GM06990 (cell line): ENCODE data around the gene PDE1A.
"Not testable (repeated sequence)": the region's sequence is repeated elsewhere in the genome, so short reads cannot be mapped to it uniquely, and the experiment has no call there.

Source experiments
- DNase-seq: peaks from one replicate; pipeline ENCODE4 v3.0.0-alpha.2; 2011; ENCODE audit not compliant: insufficient read length; ENCODE audit errors: extremely low read depth
- H3K27me3 ChIP-seq: replicated peaks from 2 replicates; pipeline ENCODE4 v1.6.0; 2011; ENCODE audit warnings: low read length; ENCODE audit not compliant: control insufficient read depth, insufficient read depth
- H3K36me3 ChIP-seq: 2 replicates; pipeline ENCODE4 v1.5.1; 2011; ENCODE audit warnings: low read length; ENCODE audit not compliant: control insufficient read depth, insufficient read depth
- H3K4me3 ChIP-seq: replicated peaks from 2 replicates; pipeline ENCODE4 v1.5.1; 2011; ENCODE audit warnings: low read depth, mild to moderate bottlenecking, control low read depth, low read length
- TF ChIP-seq, protein P1 (sequence below): IDR thresholded peaks from 2 replicates; pipeline ENCODE4 v1.5.1; 2011; ENCODE audit warnings: low read length, control low read depth, mild to moderate bottlenecking, inconsistent platforms; ENCODE audit not compliant: insufficient read depth, poor library complexity, severe bottlenecking

The PDE1A gene

DNA sequence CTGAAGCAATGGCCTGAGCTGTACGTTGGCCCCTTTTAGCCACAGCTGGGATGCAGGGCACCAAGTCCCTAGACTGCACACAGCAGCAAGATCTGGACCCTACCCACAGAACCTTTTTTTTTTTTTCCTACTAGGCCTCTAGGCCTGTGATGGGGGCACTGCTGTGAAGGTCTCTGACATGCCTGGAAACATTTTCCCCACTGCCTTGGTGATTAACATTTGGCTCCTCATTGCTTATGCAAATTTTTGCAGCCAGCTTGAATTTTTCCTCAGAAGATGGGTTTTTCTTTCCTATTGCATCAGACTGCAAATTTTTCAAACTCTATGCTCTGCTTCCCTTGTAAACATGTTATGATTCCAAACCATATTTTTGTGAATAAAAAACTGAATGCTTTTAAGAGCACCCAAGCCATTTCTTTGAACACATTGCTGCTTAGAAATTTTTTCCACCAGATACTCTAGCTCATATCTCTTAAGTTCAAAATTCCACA lies 33.5 kb downstream of the PDE1A start:
- TF ChIP-seq, protein P1, sequence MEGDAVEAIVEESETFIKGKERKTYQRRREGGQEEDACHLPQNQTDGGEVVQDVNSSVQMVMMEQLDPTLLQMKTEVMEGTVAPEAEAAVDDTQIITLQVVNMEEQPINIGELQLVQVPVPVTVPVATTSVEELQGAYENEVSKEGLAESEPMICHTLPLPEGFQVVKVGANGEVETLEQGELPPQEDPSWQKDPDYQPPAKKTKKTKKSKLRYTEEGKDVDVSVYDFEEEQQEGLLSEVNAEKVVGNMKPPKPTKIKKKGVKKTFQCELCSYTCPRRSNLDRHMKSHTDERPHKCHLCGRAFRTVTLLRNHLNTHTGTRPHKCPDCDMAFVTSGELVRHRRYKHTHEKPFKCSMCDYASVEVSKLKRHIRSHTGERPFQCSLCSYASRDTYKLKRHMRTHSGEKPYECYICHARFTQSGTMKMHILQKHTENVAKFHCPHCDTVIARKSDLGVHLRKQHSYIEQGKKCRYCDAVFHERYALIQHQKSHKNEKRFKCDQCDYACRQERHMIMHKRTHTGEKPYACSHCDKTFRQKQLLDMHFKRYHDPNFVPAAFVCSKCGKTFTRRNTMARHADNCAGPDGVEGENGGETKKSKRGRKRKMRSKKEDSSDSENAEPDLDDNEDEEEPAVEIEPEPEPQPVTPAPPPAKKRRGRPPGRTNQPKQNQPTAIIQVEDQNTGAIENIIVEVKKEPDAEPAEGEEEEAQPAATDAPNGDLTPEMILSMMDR = no peak
- H3K36me3 ChIP-seq = no peaks in the 10 kb centered on the region

DNA sequence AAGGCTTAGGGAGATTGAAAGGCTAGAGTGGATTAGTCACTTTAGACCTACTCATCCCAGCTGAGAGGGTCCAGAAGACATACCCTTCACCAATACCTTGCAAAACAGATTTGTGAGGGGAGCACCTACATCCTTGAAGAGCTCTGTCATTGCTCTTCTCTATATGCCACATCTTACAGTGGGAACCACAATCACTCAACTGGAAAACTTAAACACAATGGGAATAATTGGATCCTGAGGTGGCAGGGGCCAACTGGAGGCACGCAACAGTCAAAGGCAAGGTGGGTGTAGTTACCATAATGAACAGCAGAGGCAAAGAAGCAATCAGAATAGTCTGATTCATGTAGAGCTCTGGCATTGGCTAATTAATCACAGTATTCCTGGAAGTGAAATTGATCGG lies 35.4 kb downstream of the PDE1A start:
- TF ChIP-seq, protein P1 = no peak
- DNase-seq = no peak
- no peaks in the 10 kb centered on the region for H3K27me3 ChIP-seq
- no peak overlapping the region for H3K4me3 ChIP-seq
- no peaks in the 10 kb centered on the region for H3K36me3 ChIP-seq

More for the DNA sequence above, 33.5 kb downstream of the PDE1A start:
- no peak for DNase-seq
- Histone ChIP-seq H3K27me3 (no peaks in the 10 kb centered on the region), H3K4me3 (no peak overlapping the region)

DNA sequence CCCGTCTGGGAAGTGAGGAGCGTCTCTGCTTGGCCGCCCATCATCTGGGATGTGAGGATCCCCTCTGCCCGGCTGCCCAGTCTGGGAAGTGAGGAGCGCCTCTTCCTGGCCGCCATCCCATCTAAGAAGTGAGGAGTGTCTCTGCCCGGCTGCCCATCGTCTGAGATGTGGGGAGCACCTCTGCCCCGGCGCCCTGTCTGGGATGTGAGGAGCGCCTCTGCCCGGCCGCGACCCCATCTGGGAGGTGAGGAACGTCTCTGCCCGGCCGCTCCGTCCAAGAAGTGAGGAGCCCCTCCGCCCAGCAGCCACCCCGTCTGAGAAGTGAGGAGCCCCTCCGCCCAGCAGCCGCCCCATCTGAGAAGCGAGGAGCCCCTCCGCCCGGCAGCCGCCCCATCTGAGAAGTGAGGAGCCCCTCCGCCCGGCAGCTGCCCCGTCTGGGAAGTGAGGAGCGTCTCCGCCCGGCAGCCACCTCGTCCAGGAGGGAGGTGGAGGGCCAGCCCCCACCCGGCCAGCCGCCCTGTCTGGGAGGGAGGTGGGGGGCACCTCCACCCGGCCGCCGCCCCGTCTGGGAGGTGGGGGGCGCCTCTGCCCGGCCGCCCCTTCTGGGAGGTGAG lies 40.5 kb downstream of the PDE1A start:
- H3K4me3 ChIP-seq, H3K36me3 ChIP-seq, DNase-seq, H3K27me3 ChIP-seq: not testable (repeated sequence)

DNA sequence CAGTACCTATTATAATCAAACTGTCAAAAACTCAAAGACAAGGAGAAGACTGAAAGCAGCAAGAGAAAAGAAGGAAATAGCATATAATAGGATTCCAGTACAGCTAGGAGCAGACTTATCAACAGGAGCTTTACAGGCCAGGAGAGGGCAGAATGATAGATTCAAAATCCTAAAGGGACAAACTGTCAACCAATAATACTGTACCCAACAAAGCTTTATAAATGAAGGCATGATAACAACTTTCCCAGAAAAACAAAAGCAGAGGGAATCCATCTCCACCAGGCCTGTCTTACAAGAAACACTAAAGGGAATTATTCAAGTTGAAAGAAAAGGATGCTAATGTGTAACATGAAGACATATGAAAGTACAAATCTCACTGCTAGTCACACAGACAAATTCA lies 42.0 kb downstream of the PDE1A start:
- no peak for DNase-seq
- Histone ChIP-seq H3K27me3 (no peaks in the 10 kb centered on the region), H3K4me3 (no peak overlapping the region), H3K36me3 (no peaks in the 10 kb centered on the region)
- TF ChIP-seq, protein P1 = no peak

DNA sequence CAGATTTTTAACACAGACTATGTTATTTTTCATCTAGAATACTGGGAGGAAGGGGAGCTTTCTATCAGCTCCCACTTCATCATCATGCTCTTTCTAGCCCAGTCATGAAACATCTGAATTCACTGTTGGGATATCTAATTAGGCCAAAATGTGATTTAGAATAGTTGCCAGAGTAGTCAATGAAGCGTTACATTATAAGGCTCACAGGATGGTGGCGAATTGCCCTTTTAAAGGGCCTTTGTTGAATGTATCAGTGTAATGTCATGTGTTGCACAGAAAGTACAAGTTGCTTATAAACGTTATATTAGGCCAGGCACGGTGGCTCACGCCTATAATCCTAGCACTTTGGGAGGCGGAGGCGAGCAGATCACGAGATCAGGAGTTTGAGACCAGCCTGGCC lies 45.6 kb downstream of the PDE1A start:
- TF ChIP-seq, protein P1 = no peak
- no peaks in the 10 kb centered on the region for H3K27me3 ChIP-seq

DNA sequence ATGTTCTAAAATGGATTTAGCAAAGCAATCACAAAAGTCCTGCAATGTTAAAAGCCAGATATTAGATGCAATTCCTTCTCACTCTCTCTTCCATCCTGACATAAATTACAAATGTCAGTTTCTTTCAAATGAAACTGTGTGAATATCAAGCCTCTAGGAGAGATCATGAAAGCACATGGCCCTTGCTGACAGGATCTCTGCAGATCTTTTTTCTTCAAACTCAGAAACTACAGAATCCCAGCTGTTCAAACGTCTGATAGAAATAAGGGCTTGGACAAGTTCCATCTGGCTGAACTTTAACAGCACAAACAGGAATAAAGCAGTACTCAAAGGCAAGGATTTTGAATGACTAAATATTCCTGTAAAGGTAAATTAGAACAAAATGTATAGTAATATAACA lies 47.6 kb downstream of the PDE1A start:
- Histone ChIP-seq H3K36me3 (no peaks in the 10 kb centered on the region), H3K27me3 (no peaks in the 10 kb centered on the region), H3K4me3 (no peak overlapping the region)
- TF ChIP-seq, protein P1 = no peak
- no peak for DNase-seq

More for the DNA sequence above, 45.6 kb downstream of the PDE1A start:
- no peaks in the 10 kb centered on the region for H3K36me3 ChIP-seq
- H3K4me3 ChIP-seq = no peak overlapping the region
- DNase-seq = no peak
